Stomach (tissue), 9 donors: ENCODE data around the gene DNAJC3. TPM values are rescaled to one million over a fixed set of nuclear protein-coding genes. Genes with fewer than 3 reads are reported as not detected.

Source experiments
- DNase-seq, 2 donors: peaks; one replicate each; pipeline versions ENCODE4 v3.0.0 to v3.0.0-alpha.2; 2013 to 2019
- H3K27ac ChIP-seq, 5 donors: fragments of 200-600 bp in 4 of 5; sonication (generic) in 4 of 5; one replicate each; pipeline ENCODE4 v1.5.1; 2013 to 2019; ENCODE audit warnings: mild to moderate bottlenecking in 1 of 5, moderate library complexity in 1 of 5
- H3K27me3 ChIP-seq, 3 donors: fragments of 200-600 bp; sonication (generic); one replicate each; pipeline ENCODE4 v1.5.1; 2017 to 2019; ENCODE audit warnings: mixed run types in 1 of 3
- H3K36me3 ChIP-seq, 4 donors: fragments of 200-600 bp; sonication (generic); 1 replicate in 3 of 4; 2 replicates in 1 of 4; pipeline ENCODE4 v1.5.1; 2016 to 2019
- H3K4me1 ChIP-seq, 4 donors: fragments of 200-600 bp; sonication (generic); one replicate each; pipeline ENCODE4 v1.5.1; 2016 to 2019
- H3K4me3 ChIP-seq, 4 donors: fragments of 200-600 bp; sonication (generic) in 3 of 4; one replicate each; pipeline ENCODE4 v1.5.1; 2016 to 2019; ENCODE audit warnings: mild to moderate bottlenecking in 1 of 4
- H3K9me3 ChIP-seq, 4 donors: fragments of 200-600 bp; sonication (generic); one replicate each; pipeline ENCODE4 v1.5.1; 2016 to 2019
- EP300 ChIP-seq: sonication (generic); formaldehyde crosslinking; IDR thresholded peaks from one replicate; pipeline ENCODE4 v1.6.1; 2017; ENCODE audit warnings: antibody characterized with exemption
- POLR2A ChIP-seq, 4 donors: fragments of 450-650 bp; IDR thresholded peaks; one replicate each; pipeline ENCODE4 v1.6.1; 2016; ENCODE audit warnings: antibody characterized with exemption in 4 of 4, control low read depth in 2 of 4, mild to moderate bottlenecking in 1 of 4, moderate library complexity in 1 of 4
- POLR2AphosphoS5 ChIP-seq, 3 donors: sonication (generic); formaldehyde crosslinking; IDR thresholded peaks; one replicate each; pipeline ENCODE4 v1.6.1; 2016; ENCODE audit warnings: antibody characterized with exemption in 3 of 3
- WGBS, 5 donors: extraction: QIAGEN DNeasy Blood & Tissue Kit in 3 of 5; methylation state at CpG; one replicate each; pipeline versions ENCODE4 v1.1.5 to v1.1.7; 2013 to 2018; 5-methylcytosine and 5-hydroxymethylcytosine counted together
- intact Hi-C: fragments of 100-400 bp; cut with DNase I; formaldehyde crosslinking; loops from one replicate; pipeline ENCODE4 v1.15.1; 2023; ENCODE audit warnings: low total_unique reads
- polyA plus RNA-seq, 3 donors: library from polyadenylated mRNA; stranded (reverse); fragments of 200-250 nt; gene quantifications; one replicate each; pipeline ENCODE4 v1.2.3, GENCODE V29; 2013
- total RNA-seq, 5 donors: library from RNA; depleted of rRNA; stranded (reverse); fragments of >200 nt; gene quantifications; one replicate each; pipeline versions ENCODE4 v1.1.0 to v1.2.3, GENCODE V29; 2014 to 2016
- TF ChIP-seq, protein P1 (sequence below), 7 experiments: fragments of 450-650 bp in 4 of 7; fragments of 200-600 bp in 3 of 7; sonication (generic) in 3 of 7; IDR thresholded peaks; one replicate each; pipeline ENCODE4 v1.5.1; 2016 to 2019; ENCODE audit warnings: antibody characterized with exemption in 7 of 7, control low read depth in 2 of 7, mild to moderate bottlenecking in 1 of 7
- donor health status: healthy with polysubstance abuse.
- donor health status: Bipolar disorder and iron deficiency.
- donor health status: healthy.

The DNAJC3 gene
- total and polyA plus RNA-seq, 8 donors = 6.3 to 102 (median 11.9) TPM

DNA sequence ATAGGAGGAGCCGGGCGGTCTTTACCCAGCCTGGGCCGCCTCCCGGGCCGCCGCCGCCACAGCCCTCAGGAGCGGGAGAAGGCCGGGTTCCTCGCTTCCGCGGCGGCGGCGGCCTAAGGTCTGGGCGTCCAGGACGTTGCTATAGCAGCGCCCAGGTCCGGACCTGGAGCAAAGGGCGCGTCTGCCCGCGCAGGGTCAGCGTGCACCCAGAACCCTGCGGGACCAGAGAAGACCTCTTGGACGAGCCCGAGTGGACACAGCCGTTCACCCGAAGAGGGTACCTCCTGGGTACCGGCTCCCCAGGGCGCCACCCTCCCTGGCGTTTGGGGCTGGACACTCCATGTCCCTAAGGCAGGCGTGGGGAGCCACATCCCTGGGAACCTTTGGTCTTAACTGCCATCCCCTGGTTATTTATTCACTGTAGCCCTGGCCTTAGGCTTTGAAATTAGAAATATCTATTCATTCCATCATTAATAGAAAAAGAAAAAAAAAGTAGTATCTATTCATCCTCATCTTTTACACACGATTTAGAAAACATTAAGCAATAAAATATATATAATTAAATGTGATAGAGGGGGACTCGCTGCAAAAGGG, 34.8 kb upstream of the DNAJC3 start:
- peaks cover 0 to 60% (median 32%) of the 10 kb centered on the region in 3 donors for H3K27me3 ChIP-seq
- peak overlapping the region in 3 of 5 donors; percentile 2 to 60 (median 29) for H3K27ac ChIP-seq
- peaks cover 27 to 43% (median 34%) of the 10 kb centered on the region in 4 donors for H3K4me1 ChIP-seq
- TF ChIP-seq POLR2AphosphoS5 (IDR thresholded peaks at IDR 0.05) (no peak), EP300 (no peak), POLR2A (IDR thresholded peaks at IDR 0.05) (no peak)
- TF ChIP-seq, protein P1, sequence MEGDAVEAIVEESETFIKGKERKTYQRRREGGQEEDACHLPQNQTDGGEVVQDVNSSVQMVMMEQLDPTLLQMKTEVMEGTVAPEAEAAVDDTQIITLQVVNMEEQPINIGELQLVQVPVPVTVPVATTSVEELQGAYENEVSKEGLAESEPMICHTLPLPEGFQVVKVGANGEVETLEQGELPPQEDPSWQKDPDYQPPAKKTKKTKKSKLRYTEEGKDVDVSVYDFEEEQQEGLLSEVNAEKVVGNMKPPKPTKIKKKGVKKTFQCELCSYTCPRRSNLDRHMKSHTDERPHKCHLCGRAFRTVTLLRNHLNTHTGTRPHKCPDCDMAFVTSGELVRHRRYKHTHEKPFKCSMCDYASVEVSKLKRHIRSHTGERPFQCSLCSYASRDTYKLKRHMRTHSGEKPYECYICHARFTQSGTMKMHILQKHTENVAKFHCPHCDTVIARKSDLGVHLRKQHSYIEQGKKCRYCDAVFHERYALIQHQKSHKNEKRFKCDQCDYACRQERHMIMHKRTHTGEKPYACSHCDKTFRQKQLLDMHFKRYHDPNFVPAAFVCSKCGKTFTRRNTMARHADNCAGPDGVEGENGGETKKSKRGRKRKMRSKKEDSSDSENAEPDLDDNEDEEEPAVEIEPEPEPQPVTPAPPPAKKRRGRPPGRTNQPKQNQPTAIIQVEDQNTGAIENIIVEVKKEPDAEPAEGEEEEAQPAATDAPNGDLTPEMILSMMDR (IDR thresholded peaks at IDR 0.05) = no peak
- DNase-seq = peak; percentile 54 to 78
- peak overlapping the region; percentile 44 to 54 (median 50) for H3K4me3 ChIP-seq
- intact Hi-C loops = no loop called here
- 6 to 30% (median 9%) methylated on average over 10 to 35 of the region's 35 CpGs for WGBS, 5 donors
- H3K9me3 ChIP-seq = no peaks in the 10 kb centered on the region
- no peaks in the 10 kb centered on the region for H3K36me3 ChIP-seq

DNA sequence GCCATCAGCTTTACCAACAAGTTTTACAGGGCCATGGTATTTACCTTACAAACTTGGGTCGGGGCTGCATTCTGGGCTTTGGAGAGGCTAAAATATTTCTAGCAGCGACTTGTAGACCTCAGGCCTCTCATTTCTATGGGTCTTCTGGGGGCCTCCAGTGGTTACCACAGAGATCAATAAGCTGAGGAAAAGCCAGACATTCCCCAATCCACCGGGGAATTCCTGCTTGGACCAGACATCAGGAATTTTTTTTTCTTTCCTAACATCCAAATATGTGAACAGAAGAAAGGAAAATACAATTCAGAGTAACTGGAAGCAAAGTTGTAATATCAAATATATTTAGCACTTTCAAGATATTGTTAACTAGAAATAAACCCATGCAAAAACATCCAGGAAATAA, 33.9 kb upstream of the DNAJC3 start:
- H3K27ac ChIP-seq = peak overlapping the region in 2 of 5 donors; percentile 77 to 83
- no peaks in the 10 kb centered on the region for H3K9me3 ChIP-seq
- H3K27me3 ChIP-seq = peaks cover 0 to 60% (median 32%) of the 10 kb centered on the region in 3 donors
- H3K4me1 ChIP-seq = peaks cover 27 to 43% (median 34%) of the 10 kb centered on the region in 4 donors
- intact Hi-C loops = no loop called here
- peak overlapping the region in 3 of 4 donors; percentile 57 to 81 (median 62) for H3K4me3 ChIP-seq
- WGBS, 5 donors = 73 to 80% (median 78%) methylated on average over 3 of the region's 3 CpGs
- DNase-seq = no peak
- TF ChIP-seq EP300 = no peak
- TF ChIP-seq, protein P1 (IDR thresholded peaks at IDR 0.05) = no peak
- TF ChIP-seq POLR2A (IDR thresholded peaks at IDR 0.05) = no peak
- H3K36me3 ChIP-seq = no peaks in the 10 kb centered on the region

DNA sequence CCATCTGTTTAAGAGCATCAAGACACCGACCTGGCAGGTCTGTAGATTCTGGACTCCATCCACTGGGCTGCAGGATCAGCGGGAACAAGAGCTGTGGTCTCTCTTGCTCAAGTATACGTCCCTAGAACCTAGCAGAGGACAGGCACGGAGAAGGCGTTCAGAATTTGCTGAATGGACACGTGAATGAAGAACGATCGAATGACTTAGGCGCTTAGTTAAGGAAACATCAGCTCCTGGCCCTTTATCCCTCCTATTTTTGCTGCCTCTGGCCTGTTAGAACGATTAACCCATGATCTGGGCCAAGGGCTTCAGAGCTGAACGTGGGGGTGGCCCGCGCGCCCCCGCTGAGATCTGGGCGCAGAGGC, 33.4 kb upstream of the DNAJC3 start:
- WGBS, 5 donors = 13 to 24% (median 19%) methylated on average over 16 of the region's 16 CpGs
- H3K27me3 ChIP-seq = peaks cover 0 to 60% (median 32%) of the 10 kb centered on the region in 3 donors
- H3K9me3 ChIP-seq = no peaks in the 10 kb centered on the region
- TF ChIP-seq POLR2AphosphoS5 (IDR thresholded peaks at IDR 0.05) (no peak), POLR2A (IDR thresholded peaks at IDR 0.05) (no peak), EP300 (no peak)
- TF ChIP-seq, protein P1 (IDR thresholded peaks at IDR 0.05) = no peak
- no peaks in the 10 kb centered on the region for H3K36me3 ChIP-seq
- H3K4me1 ChIP-seq = peaks cover 27 to 43% (median 34%) of the 10 kb centered on the region in 4 donors
- peak overlapping the region; percentile 57 to 81 (median 66) for H3K4me3 ChIP-seq
- H3K27ac ChIP-seq = peak overlapping the region; percentile 23 to 84 (median 77)
- DNase-seq = peak in 1 of 2 donors; percentile 43
- intact Hi-C loops = no loop called here

DNA sequence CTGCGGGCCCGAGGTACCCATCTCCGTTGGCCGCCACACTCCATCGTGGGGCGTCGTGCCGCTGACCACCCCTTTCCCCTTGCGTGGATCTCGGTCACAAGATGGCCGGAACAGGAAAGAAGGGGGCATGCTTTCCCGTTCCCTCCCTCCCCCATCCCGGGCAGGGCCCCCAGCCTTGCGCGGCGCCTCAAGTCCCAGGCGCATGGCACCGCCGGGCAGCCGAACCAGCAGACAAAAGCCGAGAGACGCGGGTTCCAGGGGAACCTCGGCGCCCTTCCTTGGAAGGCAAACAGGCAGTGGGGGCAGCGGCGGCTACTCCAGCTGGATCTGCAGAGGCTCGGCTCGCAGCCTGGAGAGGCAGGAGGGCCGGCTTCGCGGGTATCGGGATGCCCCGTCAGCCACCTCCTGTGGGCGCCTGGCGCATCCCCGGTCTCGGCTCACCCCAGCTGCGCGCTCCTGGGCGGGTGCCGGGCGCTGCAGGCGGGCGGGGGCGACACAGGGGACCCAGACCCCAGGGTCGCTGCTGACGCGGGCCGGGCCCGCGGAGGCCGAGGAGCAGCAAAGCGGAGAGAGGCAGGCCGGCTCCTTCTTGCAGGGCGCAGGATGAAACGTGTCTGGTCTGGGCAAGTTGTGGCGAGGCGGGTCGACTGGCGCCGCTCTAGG, 32.9 kb upstream of the DNAJC3 start:
- H3K4me1 ChIP-seq = peaks cover 27 to 43% (median 34%) of the 10 kb centered on the region in 4 donors
- H3K36me3 ChIP-seq = no peaks in the 10 kb centered on the region
- peak overlapping the region; percentile 23 to 84 (median 77) for H3K27ac ChIP-seq
- WGBS, 5 donors = 1 to 13% (median 2%) methylated on average over 31 to 62 of the region's 62 CpGs
- TF ChIP-seq, protein P1 (IDR thresholded peaks at IDR 0.05) = no peak
- TF ChIP-seq POLR2AphosphoS5 (IDR thresholded peaks at IDR 0.05) (no peak), POLR2A (IDR thresholded peaks at IDR 0.05) (no peak), EP300 (no peak)
- peaks cover 0 to 58% (median 32%) of the 10 kb centered on the region in 3 donors for H3K27me3 ChIP-seq
- peak in 1 of 2 donors; percentile 64 for DNase-seq
- intact Hi-C loops = no loop called here
- peak overlapping the region; percentile 57 to 81 (median 66) for H3K4me3 ChIP-seq
- H3K9me3 ChIP-seq = no peaks in the 10 kb centered on the region
